Measurements from ENCODE around the gene HCFC1. TPM values are rescaled to one million over a fixed set of nuclear protein-coding genes. Genes with fewer than 3 reads are reported as not detected.

HCFC1 gene
- total RNA-seq, 1 experiment from 2014 or later, result 95.6 TPM

GRCh38 chrX:153957224-153957623 lies 14.4 kb downstream of the HCFC1 start:
- intact Hi-C loops (cut with micrococcal nuclease; ENCODE audit: unreplicated experiment), result no loop called here
- Histone ChIP-seq H3K4me1 (no peaks in the 10 kb centered on the region), H3K27me3 (replicated peaks; ENCODE audit: control insufficient read depth, insufficient read depth, low read length) (no peaks in the 10 kb centered on the region), H3K4me3 (ENCODE audit: low read depth, low read length) (no peak overlapping the region), H3K9me3 (no peaks in the 10 kb centered on the region), H3K36me3 (ENCODE audit: control insufficient read depth, insufficient read depth, low read length) (no peaks in the 10 kb centered on the region; the same call in 1 of the 2 replicates)
- CTCF ChIA-PET, result interaction anchor here (1.6 kb wide), 1 partner anchor 10 kb away, joined by 3 read pairs; no protein-coding TSS in a partner anchor
- Mint-ChIP-seq H3K27me3 (ENCODE audit: insufficient read depth, unreplicated experiment) (no peaks in the 10 kb centered on the region), H3K27ac (ENCODE audit: unreplicated experiment) (no peak overlapping the region), H3K36me3 (ENCODE audit: insufficient read depth, unreplicated experiment) (peaks cover 72% of the 10 kb centered on the region), H3K4me3 (ENCODE audit: unreplicated experiment) (no peak overlapping the region), H3K9me3 (ENCODE audit: unreplicated experiment) (no peaks in the 10 kb centered on the region), H3K4me1 (ENCODE audit: low read depth, unreplicated experiment) (no peaks in the 10 kb centered on the region)
- no TSS peak for BruUV-seq (replicated peaks)
- TF ChIP-seq, protein P1, sequence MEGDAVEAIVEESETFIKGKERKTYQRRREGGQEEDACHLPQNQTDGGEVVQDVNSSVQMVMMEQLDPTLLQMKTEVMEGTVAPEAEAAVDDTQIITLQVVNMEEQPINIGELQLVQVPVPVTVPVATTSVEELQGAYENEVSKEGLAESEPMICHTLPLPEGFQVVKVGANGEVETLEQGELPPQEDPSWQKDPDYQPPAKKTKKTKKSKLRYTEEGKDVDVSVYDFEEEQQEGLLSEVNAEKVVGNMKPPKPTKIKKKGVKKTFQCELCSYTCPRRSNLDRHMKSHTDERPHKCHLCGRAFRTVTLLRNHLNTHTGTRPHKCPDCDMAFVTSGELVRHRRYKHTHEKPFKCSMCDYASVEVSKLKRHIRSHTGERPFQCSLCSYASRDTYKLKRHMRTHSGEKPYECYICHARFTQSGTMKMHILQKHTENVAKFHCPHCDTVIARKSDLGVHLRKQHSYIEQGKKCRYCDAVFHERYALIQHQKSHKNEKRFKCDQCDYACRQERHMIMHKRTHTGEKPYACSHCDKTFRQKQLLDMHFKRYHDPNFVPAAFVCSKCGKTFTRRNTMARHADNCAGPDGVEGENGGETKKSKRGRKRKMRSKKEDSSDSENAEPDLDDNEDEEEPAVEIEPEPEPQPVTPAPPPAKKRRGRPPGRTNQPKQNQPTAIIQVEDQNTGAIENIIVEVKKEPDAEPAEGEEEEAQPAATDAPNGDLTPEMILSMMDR (IDR thresholded peaks at IDR 0.05; ENCODE audit: insufficient read depth in 1 of 2, low read depth in 1 of 2, low read length in 1 of 2, severe bottlenecking in 1 of 2, unreplicated experiment in 1 of 2), result no peak
- POLR2A ChIA-PET, result no interaction called here
- no peak for DNase-seq

GRCh38 chrX:153956044-153956907 lies 15.3 kb downstream of the HCFC1 start:
- H3K9me3 Mint-ChIP-seq (ENCODE audit: unreplicated experiment), result no peaks in the 10 kb centered on the region
- H3K4me3 ChIP-seq (ENCODE audit: low read depth, low read length), result no peak overlapping the region
- H3K36me3 Mint-ChIP-seq (ENCODE audit: insufficient read depth, unreplicated experiment), result peaks cover 76% of the 10 kb centered on the region
- TF ChIP-seq, protein P1 (IDR thresholded peaks at IDR 0.05; ENCODE audit: insufficient read depth in 1 of 2, low read depth in 1 of 2, low read length in 1 of 2, severe bottlenecking in 1 of 2, unreplicated experiment in 1 of 2), result no peak
- H3K4me1 Mint-ChIP-seq (ENCODE audit: low read depth, unreplicated experiment), result no peaks in the 10 kb centered on the region
- no peaks in the 10 kb centered on the region for H3K9me3 ChIP-seq
- H3K27ac Mint-ChIP-seq (ENCODE audit: unreplicated experiment), result no peak overlapping the region
- ChIA-PET CTCF (interaction anchor here (1.6 kb wide), 1 partner anchor 10 kb away, joined by 3 read pairs; no protein-coding TSS in a partner anchor), POLR2A (no interaction called here)
- DNase-seq, result no peak
- no peaks in the 10 kb centered on the region for H3K27me3 ChIP-seq (replicated peaks; ENCODE audit: control insufficient read depth, insufficient read depth, low read length)
- no peak overlapping the region for H3K4me3 Mint-ChIP-seq (ENCODE audit: unreplicated experiment)
- no peaks in the 10 kb centered on the region; the same call in 1 of the 2 replicates for H3K36me3 ChIP-seq (ENCODE audit: control insufficient read depth, insufficient read depth, low read length)
- intact Hi-C loops (cut with micrococcal nuclease; ENCODE audit: unreplicated experiment), result no loop called here
- BruUV-seq (replicated peaks), result no TSS peak
- H3K27me3 Mint-ChIP-seq (ENCODE audit: insufficient read depth, unreplicated experiment), result no peaks in the 10 kb centered on the region
- no peaks in the 10 kb centered on the region for H3K4me1 ChIP-seq

- Mint-ChIP-seq H3K27me3 (ENCODE audit: insufficient read depth, unreplicated experiment) (no peaks in the 10 kb centered on the region), H3K27ac (ENCODE audit: unreplicated experiment) (no peak overlapping the region), H3K9me3 (ENCODE audit: unreplicated experiment) (no peaks in the 10 kb centered on the region), H3K4me1 (ENCODE audit: low read depth, unreplicated experiment) (no peaks in the 10 kb centered on the region), H3K4me3 (ENCODE audit: unreplicated experiment) (no peak overlapping the region), H3K36me3 (ENCODE audit: insufficient read depth, unreplicated experiment) (peaks cover 78% of the 10 kb centered on the region)
- no TSS peak for BruUV-seq (replicated peaks)
- Histone ChIP-seq H3K9me3 (no peaks in the 10 kb centered on the region), H3K4me3 (ENCODE audit: low read depth, low read length) (no peak overlapping the region), H3K27me3 (replicated peaks; ENCODE audit: control insufficient read depth, insufficient read depth, low read length) (no peaks in the 10 kb centered on the region), H3K36me3 (ENCODE audit: control insufficient read depth, insufficient read depth, low read length) (no peaks in the 10 kb centered on the region; the same call in 1 of the 2 replicates), H3K4me1 (no peaks in the 10 kb centered on the region)
- TF ChIP-seq, protein P1 (IDR thresholded peaks at IDR 0.05; ENCODE audit: insufficient read depth in 1 of 2, low read depth in 1 of 2, low read length in 1 of 2, severe bottlenecking in 1 of 2, unreplicated experiment in 1 of 2), result no peak
- POLR2A ChIA-PET, result no interaction called here
- CTCF ChIA-PET, result no interaction called here
- no peak for DNase-seq
- intact Hi-C loops (cut with micrococcal nuclease; ENCODE audit: unreplicated experiment), result no loop called here
Measured at GRCh38 chrX:153955228-153955732, 16.3 kb downstream of the HCFC1 start.
